Left ventricle myocardium inferior (tissue), 1 donor: ENCODE measurements around the gene SERPINB3. TPM values are rescaled to one million over a fixed set of nuclear protein-coding genes. Genes with fewer than 3 reads are reported as not detected.
"Not testable (repeated sequence)": the region's sequence is repeated elsewhere in the genome, so short reads cannot be mapped to it uniquely, and the experiment has no call there.

Experiments
- DNase-seq: peaks from one replicate; pipeline ENCODE4 v3.0.0-alpha.2; 2020
- H3K27ac ChIP-seq: fragments of 200-600 bp; replicated peaks from 2 replicates; pipeline ENCODE4 v1.8.0; 2021
- H3K27me3 ChIP-seq: fragments of 200-600 bp; 2 replicates; pipeline ENCODE4 v1.8.0; 2021; ENCODE audit warnings: low read depth
- H3K36me3 ChIP-seq: fragments of 200-600 bp; 2 replicates; pipeline ENCODE4 v1.8.0; 2021
- H3K4me1 ChIP-seq: fragments of 200-600 bp; 2 replicates; pipeline ENCODE4 v1.8.0; 2021
- H3K4me3 ChIP-seq: fragments of 200-600 bp; 2 replicates; pipeline ENCODE4 v1.8.0; 2021; ENCODE audit warnings: mild to moderate bottlenecking, moderate library complexity
- H3K9me3 ChIP-seq: fragments of 200-600 bp; replicated peaks from 2 replicates; pipeline ENCODE4 v1.8.0; 2021
- CTCF ChIP-seq: fragments of 200-600 bp; IDR thresholded peaks from 2 replicates; pipeline ENCODE4 v1.8.0; 2021; ENCODE audit warnings: antibody characterized with exemption, mild to moderate bottlenecking, borderline replicate concordance
- intact Hi-C: fragments of 100-400 bp; cut with micrococcal nuclease; formaldehyde crosslinking; loops from one replicate; pipeline ENCODE4 v1.11.0; 2022
- total RNA-seq: library from RNA; stranded (reverse); fragmentation: NEBNext Ultra II Directional; extraction: Animal tissue kit (Norgen Biotek cat#: 25700); gene quantifications from one replicate; pipeline ENCODE4 v1.2.1, GENCODE V29; 2021
- donor health status: DM: no; HTN: yes; CAD: no; lungs with severe emphysema.

Gene SERPINB3
- total RNA-seq, 1 donor from 2014 or later = not detected

GRCh38 chr18:63641157-63641680 lies 20.5 kb downstream of the SERPINB3 start:
- DNase-seq, H3K27ac ChIP-seq, H3K4me1 ChIP-seq, H3K9me3 ChIP-seq, H3K27me3 ChIP-seq, H3K4me3 ChIP-seq, intact Hi-C loops, H3K36me3 ChIP-seq: not testable (repeated sequence)

GRCh38 chr18:63637703-63638102 lies 24.0 kb downstream of the SERPINB3 start:
- no peaks in the 10 kb centered on the region for H3K36me3 ChIP-seq
- no peaks in the 10 kb centered on the region for H3K27me3 ChIP-seq
- DNase-seq = no peak
- no peak for TF ChIP-seq CTCF
- no peak overlapping the region for H3K27ac ChIP-seq
- intact Hi-C loops = no loop called here
- H3K4me3 ChIP-seq = no peak overlapping the region
- H3K4me1 ChIP-seq = no peaks in the 10 kb centered on the region
- peaks cover 8% of the 10 kb centered on the region for H3K9me3 ChIP-seq

GRCh38 chr18:63627819-63628218 lies 33.9 kb downstream of the SERPINB3 start:
- peaks cover 76% of the 10 kb centered on the region for H3K9me3 ChIP-seq
- no peaks in the 10 kb centered on the region for H3K36me3 ChIP-seq
- H3K27ac ChIP-seq = no peak overlapping the region
- H3K4me3 ChIP-seq = no peak overlapping the region
- no peaks in the 10 kb centered on the region for H3K4me1 ChIP-seq
- DNase-seq = no peak
- TF ChIP-seq CTCF = no peak
- intact Hi-C loops = no loop called here
- no peaks in the 10 kb centered on the region for H3K27me3 ChIP-seq

GRCh38 chr18:63626431-63626830 lies 35.3 kb downstream of the SERPINB3 start:
- no peak for TF ChIP-seq CTCF
- no peak for DNase-seq
- H3K27ac ChIP-seq = no peak overlapping the region
- H3K9me3 ChIP-seq = peaks cover 65% of the 10 kb centered on the region
- H3K4me3 ChIP-seq = no peak overlapping the region
- no peaks in the 10 kb centered on the region for H3K27me3 ChIP-seq
- intact Hi-C loops = no loop called here
- H3K36me3 ChIP-seq = no peaks in the 10 kb centered on the region
- H3K4me1 ChIP-seq = no peaks in the 10 kb centered on the region

GRCh38 chr18:63624863-63625262 lies 36.8 kb downstream of the SERPINB3 start:
- peaks cover 68% of the 10 kb centered on the region for H3K9me3 ChIP-seq
- H3K4me3 ChIP-seq = no peak overlapping the region
- H3K36me3 ChIP-seq = no peaks in the 10 kb centered on the region
- H3K27ac ChIP-seq = no peak overlapping the region
- TF ChIP-seq CTCF = no peak
- no peaks in the 10 kb centered on the region for H3K4me1 ChIP-seq
- intact Hi-C loops = no loop called here
- no peak for DNase-seq
- H3K27me3 ChIP-seq = no peaks in the 10 kb centered on the region

- intact Hi-C loops = no loop called here
Measured at GRCh38 chr18:63619661-63620060, 42.0 kb downstream of the SERPINB3 start.

More at GRCh38 chr18:63619661-63620060, 42.0 kb downstream of the SERPINB3 start:
- Histone ChIP-seq H3K27ac (no peak overlapping the region), H3K9me3 (peaks cover 39% of the 10 kb centered on the region), H3K27me3 (no peaks in the 10 kb centered on the region), H3K4me1 (no peaks in the 10 kb centered on the region), H3K4me3 (no peak overlapping the region), H3K36me3 (no peaks in the 10 kb centered on the region)
- no peak for DNase-seq
- no peak for TF ChIP-seq CTCF
